Fibroblast of lung (primary cell): ENCODE data around the gene MAP3K2.

Experiments used
- CTCF ChIP-seq, 2 donors: IDR thresholded peaks in 1 of 2; conservative IDR thresholded peaks in 1 of 2; 1 replicate in 1 of 2; 2 replicates in 1 of 2; pipeline ENCODE4 v1.5.1; 2011 to 2012; ENCODE audit warnings: low read length in 2 of 2, control low read depth in 1 of 2, inconsistent platforms in 1 of 2, low read depth in 1 of 2, mild to moderate bottlenecking in 1 of 2
- EZH2 ChIP-seq: IDR thresholded peaks from 2 replicates; pipeline ENCODE4 v1.5.1; 2012; ENCODE audit warnings: low read length, control low read depth, mild to moderate bottlenecking; ENCODE audit errors: missing control alignments

DNA sequence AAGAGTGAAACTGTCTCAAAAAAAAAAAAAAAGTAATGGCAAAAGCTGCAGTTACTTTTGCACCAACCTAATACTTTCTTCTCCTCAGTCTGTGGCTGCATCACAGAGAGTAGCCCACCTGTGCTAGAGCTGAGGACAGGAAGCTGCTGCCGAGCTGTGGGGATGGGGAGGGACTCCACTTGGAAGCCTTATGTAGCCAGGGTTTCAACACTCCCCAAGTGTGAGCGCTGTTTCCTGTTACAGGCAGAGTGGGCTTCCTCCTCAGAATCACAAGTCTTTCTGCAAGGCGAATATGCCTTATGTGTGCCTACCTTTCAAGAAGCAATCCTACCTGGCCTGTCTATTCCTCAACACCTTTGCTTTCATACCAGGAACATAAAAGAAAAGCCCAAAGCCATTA is 131.4 kb downstream of the MAP3K2 start:
- TF ChIP-seq CTCF (conservative IDR thresholded peaks at IDR 0.05 in 1 of 2, IDR thresholded peaks at IDR 0.05 in 1 of 2; ENCODE audit: low read depth in 1 of 2, low read length in 2 of 2) (no peak), EZH2 (no peak)
